Hematopoietic multipotent progenitor cell treated with erythropoietin and hydrocortisone succinate and interleukin-3 and kit ligand, for 17 days (in vitro differentiated cells): ENCODE measurements around the gene GPR183.

Source experiments
- DNase-seq: peaks from one replicate; pipeline ENCODE4 v3.0.0-alpha.2; 2015; ENCODE audit warnings: low spot score

Gene GPR183

DNA sequence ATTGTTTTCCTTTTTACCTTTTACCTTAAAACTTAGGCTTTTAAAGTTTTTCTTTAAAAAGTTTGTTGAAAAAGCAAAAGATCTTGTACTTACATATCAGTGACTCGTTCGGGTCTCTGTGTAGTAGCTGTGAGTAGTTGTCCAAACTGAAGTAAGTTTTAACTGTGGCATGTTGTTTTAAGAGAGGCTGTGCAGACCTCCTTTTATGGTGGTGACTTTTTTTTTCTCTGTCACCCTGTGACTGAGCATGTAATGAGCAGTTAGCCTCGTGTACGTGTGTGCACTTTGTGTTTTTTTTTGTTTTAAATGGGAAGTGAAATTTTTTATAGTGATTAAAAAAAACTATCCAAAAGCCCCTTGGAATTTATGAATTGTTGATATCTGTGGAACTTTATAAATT, at the start of gene GPR183:
Gene GPR183, minus strand, starts transcription at position 153 of the 400 bp plus-strand sequence. CDS start 11,254 bp downstream, outside the sequence.
- peak; percentile 29 for DNase-seq

- peak; percentile 27 for DNase-seq
Measured at GRCh38 chr13:99356262-99357091, 49.3 kb upstream of the GPR183 start.

DNA sequence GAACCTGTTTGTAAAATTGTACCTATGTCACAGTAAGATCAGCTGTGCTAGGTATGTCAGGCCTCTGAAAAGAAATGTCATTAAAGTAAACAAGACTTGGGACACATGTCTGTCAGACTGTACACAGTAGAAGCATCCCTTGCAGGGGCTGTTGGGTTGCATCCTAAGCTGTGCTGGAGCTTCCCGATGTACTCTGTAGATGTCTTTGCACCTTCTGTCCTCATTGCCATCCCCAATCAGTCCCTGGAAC, 48.7 kb upstream of the GPR183 start:
- no peak for DNase-seq

DNA sequence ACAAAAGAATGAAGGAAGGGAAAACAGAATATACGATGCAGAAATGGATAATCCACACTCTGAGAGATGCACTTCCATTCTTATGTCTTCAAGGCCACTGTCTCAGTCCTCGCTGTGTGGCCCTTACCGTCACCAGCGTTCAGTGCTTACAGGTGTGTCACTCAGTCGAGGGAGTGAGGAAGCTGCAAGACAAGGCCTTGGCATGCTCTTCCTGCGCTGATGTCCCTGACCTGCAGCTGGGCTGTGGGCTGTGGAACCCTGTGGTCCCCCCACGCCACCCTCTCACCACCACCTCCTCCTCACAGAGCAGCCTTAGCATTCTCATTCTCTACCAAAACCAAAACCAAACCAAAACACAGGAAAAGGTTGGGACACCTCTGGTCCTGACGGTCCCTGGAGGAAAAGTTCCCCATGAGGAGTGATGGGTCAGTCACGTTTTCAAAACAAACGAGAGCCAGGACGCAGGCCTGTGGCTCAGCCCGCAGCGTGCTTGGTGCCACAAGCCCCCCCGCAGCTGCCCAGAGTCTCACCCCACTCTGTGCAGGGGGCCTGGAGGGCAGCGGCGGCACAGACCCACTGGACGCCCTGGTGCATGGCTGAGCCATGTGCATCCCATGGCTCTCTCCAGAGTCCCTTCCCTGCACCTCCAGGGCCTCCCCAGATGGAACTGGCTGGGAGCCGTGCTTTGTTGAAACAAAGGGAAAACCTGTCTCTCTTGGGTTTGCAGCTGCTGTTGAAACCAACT, 48.2 kb upstream of the GPR183 start:
- no peak for DNase-seq

DNA sequence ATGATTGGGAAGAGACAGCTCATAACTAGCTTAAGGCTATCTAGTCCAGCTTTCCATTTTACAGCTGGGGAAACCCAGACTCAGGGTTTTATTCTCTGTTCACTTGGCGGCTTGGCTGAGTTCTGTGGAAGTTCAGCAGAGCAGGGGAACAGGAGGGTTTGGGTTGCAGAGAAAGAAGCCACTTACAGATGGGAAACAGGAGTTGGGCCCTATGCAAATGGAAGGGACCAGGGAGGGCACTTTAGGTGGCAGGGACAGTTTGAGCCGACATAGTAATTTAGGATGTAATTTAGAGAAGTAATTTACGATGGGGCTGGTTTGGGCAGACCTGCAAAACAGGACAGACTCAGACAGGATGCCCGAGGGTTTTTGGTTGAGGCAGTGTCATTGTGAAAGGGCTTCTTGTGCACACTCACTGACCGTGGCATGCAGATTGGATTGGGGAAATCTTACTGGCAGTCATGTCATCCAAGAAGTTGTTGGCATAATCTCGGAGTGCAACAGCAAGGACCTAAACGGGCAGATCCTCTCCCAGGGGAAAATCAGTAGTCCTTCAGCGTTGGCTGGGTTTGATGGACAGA, 47.3 kb upstream of the GPR183 start:
- no peak for DNase-seq

- no peak for DNase-seq
Measured at GRCh38 chr13:99353836-99354235, 46.6 kb upstream of the GPR183 start.

GRCh38 chr13:99353246-99353600, 46.0 kb upstream of the GPR183 start:
- DNase-seq = no peak

- DNase-seq = no peak
Measured at GRCh38 chr13:99352351-99353245, 45.4 kb upstream of the GPR183 start.

DNA sequence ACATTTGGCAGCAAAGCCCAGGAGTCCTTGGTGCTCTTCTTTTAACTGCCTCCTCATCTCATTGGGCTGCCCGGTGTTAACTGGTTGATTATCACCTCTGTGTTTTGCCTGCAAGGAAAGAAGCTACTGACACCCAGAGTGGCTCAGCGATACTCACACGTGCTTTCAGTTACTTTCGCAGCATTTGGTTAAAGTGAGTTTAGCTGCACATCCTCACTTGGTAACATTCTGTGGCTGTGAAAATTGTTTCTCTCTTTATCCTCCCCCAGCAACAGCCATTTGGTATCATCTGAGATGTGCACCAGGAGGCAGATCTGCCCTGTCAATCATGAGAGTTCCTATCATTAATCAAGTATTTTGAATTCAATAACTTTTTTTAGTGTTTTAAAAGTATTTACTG, 44.6 kb upstream of the GPR183 start:
- DNase-seq = no peak

GRCh38 chr13:99350191-99350590, 43.0 kb upstream of the GPR183 start:
- no peak for DNase-seq

GRCh38 chr13:99347911-99348451, 40.8 kb upstream of the GPR183 start:
- DNase-seq = no peak

- DNase-seq = no peak
Measured at GRCh38 chr13:99347335-99347878, 40.2 kb upstream of the GPR183 start.

GRCh38 chr13:99346335-99347042, 39.3 kb upstream of the GPR183 start:
- no peak for DNase-seq

GRCh38 chr13:99345345-99345744, 38.1 kb upstream of the GPR183 start:
- DNase-seq = no peak

DNA sequence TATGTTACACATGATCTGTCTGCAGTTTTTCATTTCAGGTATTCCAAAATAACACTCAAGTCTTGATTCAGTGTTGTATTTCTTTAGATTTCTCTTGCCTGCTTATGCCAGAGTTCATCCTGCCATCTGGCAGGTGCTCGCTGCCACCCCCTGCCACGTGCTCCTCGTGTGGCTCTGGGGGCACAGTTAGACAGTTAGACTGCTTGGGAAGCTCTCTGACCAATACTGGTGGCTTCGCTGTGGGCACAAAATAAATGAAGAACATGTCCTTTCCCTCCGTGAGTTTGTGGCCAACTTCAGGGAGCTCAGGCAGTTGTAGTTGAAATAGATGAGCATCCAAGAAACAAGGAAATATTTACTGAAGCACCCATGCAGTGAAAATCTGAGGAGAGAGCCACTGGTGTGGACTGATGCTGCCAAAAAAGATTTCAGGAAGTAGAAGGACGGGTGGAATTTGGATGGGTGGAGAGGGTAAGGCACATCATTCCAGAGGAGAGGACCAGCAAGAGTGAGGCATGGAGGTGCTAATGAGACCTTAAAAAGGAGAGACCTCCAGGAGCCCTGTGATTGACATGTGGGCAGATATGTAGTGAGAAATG, 37.5 kb upstream of the GPR183 start:
- DNase-seq = no peak

DNA sequence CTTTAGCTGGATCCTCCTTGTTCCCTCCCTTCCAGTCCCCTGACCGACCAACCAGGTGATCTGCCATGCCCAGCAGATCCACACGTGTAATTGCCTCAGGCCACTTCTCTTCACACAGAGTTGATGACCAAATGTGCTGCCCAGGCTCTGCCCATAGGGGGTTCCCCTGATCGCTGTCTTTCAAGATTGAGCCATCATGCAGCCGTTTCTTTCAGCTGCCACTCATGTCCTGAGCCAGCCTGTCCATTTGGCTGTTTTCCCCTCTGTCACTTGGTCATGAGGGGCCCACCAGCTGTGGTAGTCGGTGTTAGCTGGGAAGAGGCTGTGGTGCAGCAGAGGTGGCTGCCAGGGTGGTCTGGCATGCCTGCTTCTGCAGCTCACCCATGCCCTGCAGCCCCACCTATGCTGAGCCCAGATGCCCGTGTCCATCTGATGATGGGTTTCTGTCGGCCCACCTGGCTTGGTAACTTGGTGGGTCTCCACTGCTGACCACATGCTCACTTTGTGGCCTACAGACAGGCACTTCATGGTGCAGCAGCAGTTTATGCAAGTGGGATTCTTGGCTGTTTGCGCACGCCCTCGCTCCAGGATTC, 35.6 kb upstream of the GPR183 start:
- DNase-seq = no peak

DNA sequence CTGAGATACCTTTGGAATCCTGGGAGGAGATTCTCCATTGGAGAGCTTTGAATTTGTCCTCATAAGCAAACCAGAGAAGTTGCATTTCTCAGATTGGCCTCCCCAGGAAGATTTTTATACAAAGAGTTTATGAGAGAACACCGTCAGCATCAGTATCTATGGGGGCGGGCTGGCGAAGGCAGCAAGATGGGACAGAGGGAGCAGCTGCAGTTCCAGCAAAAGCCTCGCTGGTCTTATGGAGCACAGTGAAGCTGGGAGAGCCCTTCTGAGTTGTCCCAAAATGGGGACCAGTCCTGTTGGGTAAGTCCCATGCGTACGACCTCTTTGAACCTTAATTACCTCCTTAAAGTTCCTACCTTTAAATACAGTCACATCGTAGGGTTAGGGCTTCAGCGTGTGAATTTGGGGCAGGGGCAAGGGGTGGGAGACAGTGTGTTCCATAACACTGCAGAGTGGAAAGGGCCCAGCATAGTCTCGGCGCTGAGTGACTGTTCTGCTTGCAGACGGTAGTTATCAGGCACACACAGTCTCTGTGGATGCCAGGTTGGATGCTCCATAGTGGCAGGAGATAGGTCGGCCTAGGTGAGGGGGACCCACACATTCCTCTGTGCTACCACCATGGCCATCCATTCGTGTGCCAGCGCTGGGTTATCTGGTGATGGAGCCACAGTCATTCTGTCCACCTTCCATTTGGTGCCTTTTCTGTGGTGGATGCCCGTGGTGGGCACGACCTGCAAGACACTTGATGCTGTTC, 34.9 kb upstream of the GPR183 start:
- DNase-seq = no peak

DNA sequence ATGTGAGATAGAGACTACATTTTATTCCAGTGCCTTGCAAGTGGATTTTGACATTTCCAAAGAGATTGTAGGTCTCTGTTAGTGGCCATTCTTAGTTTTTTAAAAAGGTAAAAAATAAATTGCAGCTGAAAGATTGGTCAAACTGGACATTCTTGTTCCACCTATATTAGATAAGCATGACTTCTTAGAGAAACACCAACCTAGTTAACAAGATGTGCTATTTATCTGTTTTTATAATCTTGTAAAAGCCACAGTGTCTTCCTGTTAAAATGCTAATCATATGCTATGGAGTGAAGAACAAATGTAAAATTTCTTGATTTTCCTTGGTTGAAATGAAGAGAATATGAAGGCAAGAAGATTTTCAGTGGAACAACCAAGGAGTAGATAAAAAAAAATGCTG, 33.4 kb upstream of the GPR183 start:
- DNase-seq = no peak

DNA sequence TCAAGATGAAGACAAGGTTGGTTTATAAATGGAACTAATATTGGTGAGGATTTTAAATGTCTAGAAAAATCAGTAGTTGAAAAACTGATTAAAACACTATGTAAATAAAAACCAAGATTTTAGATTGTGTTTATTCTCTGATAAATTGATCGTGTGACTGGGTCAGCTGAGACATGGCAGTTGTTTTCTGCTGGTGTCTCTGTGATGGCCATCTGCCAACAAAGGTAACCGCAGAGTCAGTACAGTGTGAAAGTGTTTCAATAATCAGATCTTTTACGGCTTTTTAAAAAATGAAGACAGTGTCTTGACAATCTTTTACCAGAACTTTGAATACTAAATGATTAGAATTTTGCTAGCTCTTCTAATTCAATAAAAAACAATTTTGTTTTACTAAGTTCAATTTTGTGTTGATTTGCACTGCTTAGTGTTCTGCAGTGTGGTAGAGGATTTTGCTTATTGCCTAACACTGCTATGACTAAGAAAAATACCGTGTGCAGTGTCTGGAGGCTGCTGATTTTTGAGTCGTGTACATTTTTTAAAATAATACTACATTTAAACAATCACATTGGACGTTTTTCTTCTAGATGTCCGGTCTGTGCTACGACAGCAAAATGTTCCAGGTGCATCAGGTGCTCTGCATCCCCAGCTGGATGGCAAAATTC, 32.7 kb upstream of the GPR183 start:
- DNase-seq = no peak
